Activated CD4-positive, alpha-beta T cell treated with anti-CD3 and anti-CD28 coated beads, Interleukin-2, amount 50 U/mL, for 16 hours (primary cell): ENCODE measurements around the gene NABP2.
"Not testable (repeated sequence)": the region's sequence is repeated elsewhere in the genome, so short reads cannot be mapped to it uniquely, and the experiment has no call there.

Experiments
- DNase-seq: peaks from one replicate; pipeline ENCODE4 v3.0.0-alpha.2; 2020

The NABP2 gene

DNA sequence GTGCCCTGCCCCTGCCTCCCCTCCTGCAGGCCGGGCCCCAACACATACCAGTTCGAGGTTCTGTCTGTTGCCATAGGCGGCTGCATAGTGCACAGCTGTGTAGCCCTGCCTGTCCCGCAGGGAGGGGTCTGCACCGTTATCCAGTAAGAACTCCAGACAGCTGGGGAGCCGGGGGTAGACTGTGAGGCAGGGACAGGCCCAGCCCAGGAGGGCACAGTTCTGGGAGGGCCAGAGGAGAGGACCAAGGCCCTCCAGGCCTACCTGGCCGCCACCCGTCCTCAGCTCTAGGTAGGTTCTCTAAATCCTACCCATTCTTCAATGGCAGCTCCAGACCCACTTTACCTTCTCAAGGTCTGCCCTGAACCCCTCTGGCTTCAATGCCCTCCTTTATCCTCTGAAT is 24.6 kb downstream of the NABP2 start:
- no peak for DNase-seq

DNA sequence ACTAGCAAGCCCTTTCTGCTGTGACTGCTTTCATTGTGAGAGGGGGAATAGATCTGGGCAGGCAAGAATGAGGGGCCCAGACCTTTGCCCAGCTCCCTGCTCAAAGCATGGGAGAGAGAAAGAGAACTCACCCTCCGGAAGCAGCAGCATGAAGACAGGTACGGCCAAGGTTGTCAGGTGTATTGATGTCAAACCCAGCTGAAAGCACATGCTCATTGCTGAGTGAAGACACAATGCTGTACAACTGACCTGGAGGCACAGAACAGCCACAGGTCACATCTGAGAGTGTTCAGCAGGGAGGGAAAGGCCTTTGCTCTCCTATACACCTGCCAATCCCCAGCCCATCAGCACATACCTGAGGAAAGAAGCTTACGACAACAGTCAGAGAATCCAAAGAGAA is 28.5 kb downstream of the NABP2 start:
- no peak for DNase-seq

DNA sequence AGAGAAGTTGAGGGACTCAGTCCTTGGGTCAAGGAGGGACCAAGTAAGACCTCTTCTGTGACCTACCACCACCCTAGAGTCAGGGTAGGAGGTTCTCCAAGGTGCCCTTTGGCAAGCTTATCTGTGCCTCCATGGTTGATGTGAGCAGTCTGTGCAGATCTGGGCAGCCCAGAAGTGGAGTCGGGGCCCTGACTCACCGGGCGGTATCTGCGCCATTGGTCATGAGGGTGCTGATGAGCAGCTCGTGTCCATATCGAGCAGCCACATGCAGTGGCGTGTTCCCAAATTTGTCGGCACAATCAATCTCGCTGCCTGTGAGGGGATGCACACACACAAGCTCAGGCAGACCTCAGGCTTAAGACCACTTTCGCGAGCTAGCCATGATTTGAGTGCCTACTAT is 28.9 kb downstream of the NABP2 start:
- no peak for DNase-seq

DNA sequence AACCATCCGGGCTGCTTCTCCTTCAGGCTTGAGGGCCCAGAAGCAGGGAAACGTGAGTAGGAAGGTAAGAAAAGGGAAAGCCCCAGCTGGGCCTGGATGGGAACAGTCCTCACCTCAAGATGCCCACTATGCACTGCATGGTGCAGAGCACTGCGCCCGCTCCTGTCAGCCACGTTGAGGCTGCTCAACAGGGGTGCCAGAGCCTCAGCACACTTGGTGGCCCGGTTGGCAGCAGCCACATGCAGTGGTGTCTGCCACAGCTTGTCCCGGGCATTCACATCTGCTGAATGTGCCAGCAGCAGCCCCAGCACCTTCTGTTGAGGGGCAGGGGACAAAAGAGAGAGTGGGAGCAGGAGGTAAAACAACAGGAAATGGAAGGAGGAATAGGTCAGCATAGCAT is 31.5 kb downstream of the NABP2 start:
- no peak for DNase-seq

DNA sequence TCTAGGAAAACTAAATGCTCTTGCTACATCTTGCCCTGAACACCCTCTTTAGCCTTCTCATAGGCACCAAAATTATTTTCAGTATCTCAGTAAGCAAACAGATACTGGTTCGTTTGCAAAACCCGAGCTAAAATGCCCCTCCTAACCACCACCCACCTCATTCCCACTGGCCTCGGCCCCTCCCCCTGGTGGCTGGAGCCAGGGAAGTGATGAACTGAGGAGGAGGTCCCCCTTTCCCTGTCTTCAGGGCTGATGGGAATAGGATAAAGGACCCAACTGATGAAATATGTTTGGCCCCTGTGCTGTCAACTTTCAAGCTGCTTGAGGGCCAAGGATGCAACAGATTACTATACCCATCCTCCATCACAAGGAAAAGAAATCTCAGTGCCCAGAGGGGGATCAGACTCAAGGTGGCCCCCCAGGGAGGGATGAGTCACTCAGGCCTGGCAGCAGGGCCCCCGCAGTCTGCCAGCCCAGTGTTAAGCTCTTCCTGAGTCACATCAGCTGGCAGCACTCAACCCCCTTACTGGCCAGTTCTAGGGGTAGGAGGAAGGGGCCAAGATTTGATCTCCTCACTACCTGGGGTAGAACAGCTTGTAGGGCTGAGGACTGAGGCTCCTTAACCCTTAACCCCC is 32.3 kb downstream of the NABP2 start:
- no peak for DNase-seq

DNA sequence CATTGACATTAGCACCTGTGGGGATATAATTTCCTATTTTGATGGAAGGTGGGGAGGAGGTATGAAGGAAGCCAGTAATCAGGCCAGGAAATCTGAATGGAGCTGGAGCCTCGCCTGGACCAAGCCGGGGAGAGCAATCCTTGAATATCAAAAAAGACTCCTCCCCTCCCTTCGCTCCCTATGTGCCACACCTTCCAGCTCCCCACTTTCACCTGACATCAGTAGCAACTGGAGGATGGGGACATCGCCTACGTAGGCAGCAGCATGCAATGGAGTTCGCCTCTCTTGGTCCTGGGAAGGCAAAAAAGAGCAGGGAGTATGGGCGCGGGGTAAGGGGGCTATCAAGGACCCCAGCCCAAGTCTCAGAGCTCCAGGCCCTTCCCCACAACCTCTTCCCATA is 32.9 kb downstream of the NABP2 start:
- no peak for DNase-seq

DNA sequence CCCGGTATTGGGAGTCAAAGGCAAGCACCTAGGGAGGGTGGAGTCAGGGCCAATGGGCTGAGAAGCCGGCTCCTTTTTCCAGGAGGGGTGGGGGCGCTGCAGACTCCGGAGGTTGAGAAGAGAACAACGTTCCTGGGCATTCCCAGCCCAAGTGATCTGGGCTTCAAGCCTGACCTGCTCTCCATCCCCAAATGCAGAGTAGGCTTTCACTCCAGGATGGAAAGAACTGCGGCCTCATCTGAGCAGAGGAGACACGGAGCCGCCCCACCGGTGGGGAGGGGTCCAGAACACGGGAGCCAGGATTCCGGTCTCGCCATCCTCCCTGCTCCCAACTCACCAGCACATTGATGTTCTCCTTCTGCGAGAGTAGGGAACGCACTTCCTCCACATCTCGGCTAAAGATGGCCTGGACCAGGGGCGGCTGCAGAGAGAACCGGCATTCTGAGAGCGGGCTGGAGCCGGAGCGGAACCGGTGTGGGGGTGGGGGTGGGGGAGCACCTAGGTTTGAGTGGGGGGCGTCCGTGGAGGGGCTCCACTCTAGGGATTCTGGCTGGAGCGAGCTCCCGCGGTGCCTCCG is 33.4 kb downstream of the NABP2 start:
- no peak for DNase-seq

DNA sequence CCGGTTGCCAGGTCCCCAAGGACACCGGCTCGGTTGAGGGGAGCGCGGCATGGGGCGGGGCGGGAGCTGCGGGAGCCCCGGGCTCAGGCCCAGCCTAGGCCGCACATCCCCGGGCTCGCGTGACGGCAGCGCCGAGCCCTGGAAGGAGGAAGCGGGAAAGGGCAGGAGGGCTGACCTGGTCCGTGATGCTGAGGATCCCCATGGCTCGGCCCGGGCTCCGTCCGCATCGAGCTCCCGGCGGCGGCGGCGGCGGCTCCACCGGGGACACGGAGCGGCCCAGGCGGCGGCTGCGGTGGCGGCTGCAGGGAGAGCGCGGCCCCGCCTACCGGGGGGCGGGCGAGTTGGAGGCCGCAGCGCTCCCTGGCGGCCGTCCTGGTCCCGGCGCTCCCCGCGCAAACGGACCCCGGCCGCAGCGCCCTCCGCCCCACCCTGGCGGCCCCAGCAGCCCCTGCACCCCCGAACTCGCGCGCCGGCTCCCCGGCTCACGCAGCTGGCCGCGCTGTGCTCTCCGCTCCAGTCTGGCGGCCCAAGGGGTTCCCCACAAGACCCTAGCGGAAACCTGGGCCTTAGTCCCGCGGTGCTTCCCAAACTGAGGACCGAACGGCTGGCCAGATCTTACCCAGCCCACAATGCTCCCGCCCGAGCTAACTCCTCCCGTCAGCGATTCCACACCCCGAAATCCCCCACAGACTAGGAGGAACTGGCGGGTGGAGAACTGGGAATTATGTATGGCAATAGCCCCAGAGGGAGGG is 34.1 kb downstream of the NABP2 start, which contains the start of gene ANKRD52:
Gene ANKRD52 (minus strand): TSS at position 317 of the 752 bp plus-strand sequence. CDS start 115 bp downstream, at position 202.
- DNase-seq: peak; percentile 77

DNA sequence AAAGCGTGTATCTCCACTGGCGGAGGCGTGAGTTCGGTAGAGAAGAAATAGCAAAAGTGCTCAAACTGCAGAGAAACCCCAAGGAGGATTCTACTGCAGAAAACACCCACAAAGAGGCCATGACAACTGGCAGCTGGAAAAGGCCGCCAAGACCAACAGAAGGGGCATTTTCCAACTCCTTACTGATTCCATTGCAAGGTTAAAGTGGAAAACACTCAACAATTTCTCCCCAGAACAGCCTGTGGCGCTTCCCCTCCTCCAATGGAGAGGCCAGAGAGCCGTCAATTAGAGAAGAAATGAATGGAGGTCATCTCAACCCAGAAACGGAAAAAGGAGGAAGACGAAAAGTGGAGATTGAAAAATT is 34.7 kb downstream of the NABP2 start:
- DNase-seq: no peak

DNA sequence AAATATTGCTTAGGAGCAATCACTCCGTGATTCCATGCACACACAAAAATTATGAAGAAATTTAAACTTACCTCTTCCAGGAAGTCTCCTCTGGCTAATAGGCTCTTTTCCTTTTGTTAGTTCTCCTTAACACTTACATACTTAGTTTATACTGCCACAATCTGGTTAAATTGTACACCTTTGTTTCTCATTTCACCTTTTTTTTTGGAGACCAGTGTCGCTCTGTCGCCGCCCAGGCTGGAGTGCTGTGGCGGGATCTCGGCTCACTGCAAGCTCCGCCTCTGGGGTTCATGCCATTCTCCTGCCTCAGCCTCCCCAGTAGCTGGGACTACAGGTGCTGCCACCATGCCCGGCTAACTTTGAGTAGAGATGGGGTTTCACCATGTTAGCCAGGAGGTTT is 36.2 kb downstream of the NABP2 start:
- no peak for DNase-seq

DNA sequence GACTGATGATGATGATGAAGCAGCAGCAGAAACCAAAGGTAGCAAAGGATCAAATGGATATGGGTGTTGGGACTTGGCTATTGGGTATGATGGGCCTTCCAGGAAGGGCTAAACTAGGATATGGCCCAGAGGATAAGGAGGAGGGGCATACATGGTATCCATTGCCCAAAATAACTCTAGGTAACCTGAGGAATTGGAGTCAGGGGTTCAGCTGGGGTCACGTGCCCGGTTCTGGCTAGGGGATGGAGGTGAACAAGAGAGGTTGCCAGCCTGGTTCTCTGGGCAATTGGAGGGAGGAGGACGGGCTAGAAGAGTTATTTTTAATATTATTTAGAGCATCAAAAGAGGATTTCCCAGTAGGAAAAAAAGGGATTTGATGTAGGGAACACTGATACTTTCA is 36.8 kb downstream of the NABP2 start:
- no peak for DNase-seq

DNA sequence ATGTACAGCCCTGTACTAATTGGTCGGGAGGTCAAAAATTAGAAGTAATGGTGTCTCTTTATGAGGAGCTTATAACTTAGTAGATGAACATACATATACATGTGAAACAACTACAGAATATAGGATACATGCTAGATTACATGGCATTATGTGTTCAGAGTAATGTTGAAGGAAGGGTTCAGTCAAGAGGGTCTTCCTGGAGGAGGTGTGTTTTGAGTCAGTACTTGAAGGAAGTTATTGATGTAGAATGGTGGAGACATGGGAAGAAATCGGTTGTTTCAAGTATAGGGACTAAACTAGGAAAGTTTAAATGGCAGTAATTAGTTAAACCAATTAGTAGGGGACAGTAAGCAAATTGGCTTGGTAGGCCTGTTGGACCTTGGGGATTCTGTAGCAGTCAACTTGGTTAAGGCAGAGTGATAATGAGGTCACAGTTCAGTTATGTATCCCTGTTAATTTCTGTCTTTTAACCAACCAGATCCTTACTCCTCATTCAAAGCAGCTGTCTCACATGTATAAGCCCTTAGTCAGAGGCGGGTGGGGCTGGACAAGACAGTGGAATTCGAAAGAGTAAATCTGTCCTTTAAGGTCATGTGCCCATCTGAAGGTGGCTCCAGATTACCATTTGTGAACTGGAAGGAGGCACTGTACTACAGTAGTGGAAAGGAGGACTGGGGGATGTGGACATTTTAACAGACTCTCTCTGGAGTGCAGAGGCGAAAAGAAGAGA is 37.5 kb downstream of the NABP2 start:
- DNase-seq: no peak

DNA sequence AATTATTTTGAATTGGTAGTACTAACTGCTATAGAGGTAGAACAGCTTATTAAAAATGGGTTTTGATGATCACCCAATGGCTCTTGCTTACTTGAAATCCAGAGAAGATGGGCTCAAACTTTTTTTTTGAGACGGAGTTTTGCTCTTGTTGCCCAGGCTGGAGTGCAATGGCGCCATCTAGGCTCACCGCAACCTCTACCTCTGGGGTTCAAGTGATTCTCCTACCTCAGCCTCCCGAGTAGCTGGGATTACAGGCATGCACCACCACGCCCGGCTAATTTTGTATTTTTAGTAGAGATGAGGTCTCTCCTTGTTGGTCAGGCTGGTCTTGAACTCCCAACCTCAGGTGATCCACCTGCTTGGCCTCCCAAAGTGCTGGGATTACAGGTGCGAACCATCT is 38.8 kb downstream of the NABP2 start:
- not testable (repeated sequence) for DNase-seq

DNA sequence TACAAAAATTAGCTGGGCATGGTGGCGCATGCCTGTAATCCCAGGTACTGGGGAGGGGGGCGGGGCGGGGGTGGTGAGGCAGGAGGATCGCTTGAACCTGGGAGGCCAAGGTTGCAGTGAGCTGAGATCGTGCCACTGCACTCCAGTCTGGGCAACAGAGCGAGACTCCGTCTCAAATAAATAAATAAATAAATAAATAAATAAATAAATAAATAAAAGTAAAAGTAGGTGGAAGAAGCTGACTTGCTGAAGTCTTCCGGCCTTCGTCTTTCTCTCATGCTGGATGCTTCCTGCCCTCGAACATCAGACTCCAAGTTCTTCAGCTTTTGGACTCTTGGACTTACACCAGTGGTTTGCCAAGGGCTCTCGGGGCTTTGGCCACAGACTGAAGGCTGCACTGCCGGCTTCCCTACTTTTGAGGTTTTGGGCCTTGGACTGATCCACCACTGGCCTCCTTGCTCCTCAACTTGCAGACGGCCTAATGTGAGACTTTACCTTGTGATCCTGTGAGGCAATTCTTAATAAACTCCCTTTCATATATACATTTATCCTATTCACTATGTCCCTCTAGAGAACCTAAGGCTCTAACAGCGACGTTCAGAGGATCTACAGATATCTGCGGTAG is 42.0 kb downstream of the NABP2 start:
- DNase-seq: not testable (repeated sequence)

DNA sequence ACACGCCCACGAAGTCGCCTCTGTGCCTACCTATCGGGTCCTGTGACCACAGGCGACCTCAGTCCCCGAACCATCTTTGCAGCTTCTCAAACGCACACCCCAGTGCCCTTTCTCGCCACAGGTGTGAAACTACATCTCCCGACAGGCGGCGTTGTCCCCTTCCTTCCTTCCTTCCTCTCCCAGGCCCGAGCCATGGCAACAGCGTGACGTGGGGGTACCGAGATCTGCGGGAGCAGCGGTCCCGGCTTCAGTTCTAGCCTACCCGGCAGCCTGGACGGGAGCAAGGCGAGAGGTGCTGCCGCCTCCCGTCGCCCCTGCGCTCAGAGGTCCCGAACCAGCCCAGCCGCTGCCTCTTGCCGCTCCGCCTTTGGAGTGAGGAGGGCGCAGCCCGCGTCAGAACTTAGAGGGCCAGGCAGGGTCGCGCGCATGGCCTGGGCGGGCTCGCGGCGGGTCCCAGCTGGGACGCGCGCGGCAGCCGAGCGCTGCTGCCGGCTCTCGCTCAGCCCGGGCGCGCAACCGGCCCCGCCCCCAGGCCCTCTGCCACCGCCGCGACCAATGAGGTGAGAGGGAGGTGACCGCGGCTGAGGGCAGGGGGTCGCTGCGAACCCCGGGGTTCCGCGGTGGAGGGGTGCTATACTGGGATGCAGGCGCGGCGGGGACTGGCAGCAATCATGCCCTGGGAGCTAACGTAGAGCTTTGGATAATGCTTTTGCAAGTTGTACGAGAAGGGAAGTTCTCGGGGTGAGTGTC is 42.7 kb downstream of the NABP2 start, which contains the start of gene COQ10A:
Gene COQ10A (plus strand): TSS at position 250 of the 750 bp plus-strand sequence. CDS start 177 bp downstream, at position 427.
- peak; percentile 88 for DNase-seq

DNA sequence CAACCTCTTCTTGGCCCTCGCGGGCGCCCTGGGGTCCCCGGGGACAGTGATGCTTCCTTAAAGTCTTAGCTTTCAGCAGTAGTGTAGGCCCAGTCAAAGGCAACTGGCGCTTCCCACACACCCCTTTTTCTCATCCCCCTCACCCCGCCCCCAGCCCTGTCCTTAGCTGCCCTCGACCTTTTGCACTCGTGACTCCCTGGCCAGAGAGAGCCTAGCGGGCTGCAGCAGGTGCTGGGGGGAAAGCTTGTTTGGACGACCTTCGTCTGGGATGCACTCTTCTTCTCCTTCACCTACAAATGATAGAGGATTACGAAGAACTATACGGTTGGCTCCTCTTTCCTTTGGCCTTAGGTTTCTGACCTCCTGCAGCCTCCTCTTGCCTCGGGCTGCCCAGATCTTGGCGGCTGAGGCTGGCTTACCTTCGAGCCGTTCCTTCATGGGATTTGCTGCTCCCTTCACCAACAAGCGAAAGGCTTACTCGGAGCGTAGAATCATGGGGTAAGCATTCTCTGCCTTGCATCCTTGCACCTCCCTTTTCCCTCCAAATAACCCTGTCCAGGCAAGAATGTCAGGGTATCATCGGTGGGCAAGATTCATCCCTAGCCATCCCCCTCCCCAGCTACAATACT is 43.4 kb downstream of the NABP2 start:
- DNase-seq: no peak

DNA sequence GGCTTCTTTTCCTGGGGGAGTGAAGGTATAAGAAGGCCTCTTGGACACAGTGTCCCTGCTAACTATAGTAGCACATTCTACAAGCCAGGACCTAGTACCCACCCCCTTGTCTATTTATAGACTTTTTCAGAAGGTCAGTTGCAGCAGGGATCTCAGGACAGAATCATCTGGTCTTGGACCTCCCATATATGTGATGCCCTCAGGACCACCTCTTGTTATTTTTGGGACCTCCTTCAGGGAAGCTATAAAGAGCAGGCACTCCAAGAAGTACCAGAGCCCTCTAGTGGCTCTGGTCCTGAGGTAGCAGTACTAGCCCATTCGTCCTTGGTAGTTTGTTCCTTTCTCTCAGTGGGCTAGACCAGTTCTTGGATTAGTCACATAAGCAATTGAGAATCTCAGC is 46.9 kb downstream of the NABP2 start:
- no peak for DNase-seq

DNA sequence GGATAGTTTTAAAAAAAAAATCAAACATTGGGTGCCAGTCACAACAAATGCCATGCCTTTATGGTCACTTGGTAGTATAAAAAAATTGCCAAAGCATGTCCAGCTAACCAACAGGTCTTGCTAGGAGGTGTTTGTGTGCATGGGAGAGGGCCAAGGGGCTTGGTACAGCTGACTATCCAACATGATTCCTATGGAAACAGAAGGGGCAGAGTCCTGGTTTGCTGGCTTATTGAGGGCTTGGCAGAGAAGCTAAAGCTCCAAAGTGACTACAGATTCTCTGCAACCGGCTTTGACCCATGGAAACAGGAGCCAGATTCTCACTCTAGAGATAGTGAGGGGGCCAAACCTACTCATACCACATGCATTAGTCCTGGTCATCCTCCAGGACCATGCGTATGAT is 48.3 kb downstream of the NABP2 start:
- DNase-seq: not testable (repeated sequence)

DNA sequence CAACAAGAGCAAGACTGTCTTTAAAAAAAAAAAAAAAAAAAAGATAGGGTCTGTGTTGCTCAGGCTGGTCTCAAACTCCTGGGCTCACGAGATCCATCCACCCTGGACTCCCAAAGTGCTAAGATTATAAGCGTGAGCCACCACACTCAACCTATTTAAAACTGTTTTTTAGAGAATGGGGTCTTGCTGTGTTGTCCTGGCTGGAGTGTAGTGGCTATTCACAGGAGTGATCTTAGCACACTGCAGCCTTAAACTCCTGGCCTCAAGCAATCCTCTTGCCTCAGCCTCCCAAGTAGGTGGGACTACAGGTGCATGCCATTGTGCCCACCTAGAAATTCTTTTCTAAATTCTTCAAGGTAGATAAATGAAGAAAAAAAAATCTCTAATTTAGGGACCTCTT is 50.2 kb downstream of the NABP2 start:
- DNase-seq: no peak

DNA sequence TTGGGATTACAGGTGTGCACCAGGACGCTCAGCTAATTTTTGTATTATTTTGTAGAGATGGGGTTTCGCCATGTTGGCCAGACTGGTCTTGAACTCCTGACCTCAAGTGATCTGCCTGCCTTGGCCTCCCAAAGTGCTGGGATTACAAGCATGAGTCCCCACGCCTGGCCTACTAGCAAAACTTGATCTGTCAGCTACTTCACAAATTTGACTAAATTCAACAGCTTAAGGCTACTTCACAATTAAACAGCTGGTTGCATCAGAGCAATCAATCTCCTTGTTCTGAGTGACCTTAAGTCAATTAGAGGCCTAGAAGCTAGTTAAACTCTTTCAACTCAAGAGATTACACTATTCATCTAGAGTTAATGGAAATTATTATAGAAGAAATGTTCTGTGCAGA is 54.8 kb downstream of the NABP2 start:
- DNase-seq: no peak
